Loucy (cell line): ENCODE data around the gene TMTC2.

Experiments used
- H2AFZ ChIP-seq: fragments of 200-600 bp; sonication (generic); 2 replicates; pipeline ENCODE4 v1.6.0; 2016; ENCODE audit warnings: antibody characterized with exemption, mild to moderate bottlenecking, low read length, moderate library complexity
- H3F3A ChIP-seq: fragments of 200-600 bp; 2 replicates; pipeline ENCODE4 v1.6.0; 2016; ENCODE audit warnings: antibody characterized with exemption, low read depth, mild to moderate bottlenecking
- H3K27me3 ChIP-seq: fragments of 200-600 bp; sonication (generic); 2 replicates; pipeline ENCODE4 v1.6.1; 2014; ENCODE audit warnings: low read length, mild to moderate bottlenecking; ENCODE audit not compliant: insufficient read depth, poor library complexity, severe bottlenecking
- H3K36me3 ChIP-seq: fragments of 200-600 bp; sonication (generic); 2 replicates; pipeline ENCODE4 v1.6.1; 2016; ENCODE audit warnings: low read length; ENCODE audit not compliant: insufficient read depth
- H3K4me1 ChIP-seq: fragments of 200-600 bp; sonication (generic); 2 replicates; pipeline ENCODE4 v1.5.1; 2014; ENCODE audit warnings: low read length, mild to moderate bottlenecking; ENCODE audit not compliant: insufficient read depth, poor library complexity, severe bottlenecking
- H3K4me2 ChIP-seq: fragments of 200-600 bp; sonication (generic); 2 replicates; pipeline ENCODE4 v1.6.0; 2014; ENCODE audit warnings: antibody characterized with exemption, low read length, low read depth, mild to moderate bottlenecking; ENCODE audit not compliant: poor library complexity, severe bottlenecking
- H3K4me3 ChIP-seq: fragments of 200-600 bp; sonication (generic); 2 replicates; pipeline ENCODE4 v1.5.1; 2014; ENCODE audit warnings: low read length, mild to moderate bottlenecking, mixed read lengths; ENCODE audit not compliant: poor library complexity, severe bottlenecking
- H3K79me2 ChIP-seq: fragments of 200-600 bp; sonication (generic); 2 replicates; pipeline ENCODE4 v1.6.1; 2014; ENCODE audit warnings: low read length; ENCODE audit not compliant: insufficient read depth
- H3K9ac ChIP-seq: fragments of 200-600 bp; sonication (generic); 2 replicates; pipeline ENCODE4 v1.6.0; 2014; ENCODE audit warnings: mild to moderate bottlenecking, low read depth, low read length, moderate library complexity; ENCODE audit not compliant: poor library complexity, severe bottlenecking
- H3K9me2 ChIP-seq: fragments of 200-600 bp; sonication (generic); replicated peaks from 2 replicates; pipeline ENCODE4 v1.6.1; 2016; ENCODE audit warnings: low read depth, low read length, mixed read lengths
- H3K9me3 ChIP-seq: fragments of 200-600 bp; sonication (generic); 2 replicates; pipeline ENCODE4 v1.6.1; 2014; ENCODE audit warnings: mild to moderate bottlenecking, antibody characterized with exemption, low read length, low read depth; ENCODE audit not compliant: insufficient read depth
- H4K20me1 ChIP-seq: fragments of 200-600 bp; sonication (generic); 2 replicates; pipeline ENCODE4 v1.6.0; 2014; ENCODE audit warnings: antibody characterized with exemption, low read length, mild to moderate bottlenecking; ENCODE audit not compliant: insufficient read depth, poor library complexity, severe bottlenecking
- EZH2phosphoT487 ChIP-seq: fragments of 200-600 bp; IDR thresholded peaks from 2 replicates; pipeline ENCODE4 v1.6.1; 2018; ENCODE audit warnings: antibody characterized with exemption, mild to moderate bottlenecking, moderate library complexity, borderline replicate concordance
- TF ChIP-seq, protein P1 (sequence below): fragments of 200-600 bp; sonication (generic); conservative IDR thresholded peaks from 2 replicates; pipeline ENCODE4 v1.5.1; 2014; ENCODE audit warnings: mild to moderate bottlenecking, antibody characterized with exemption, low read length

TMTC2 gene

DNA sequence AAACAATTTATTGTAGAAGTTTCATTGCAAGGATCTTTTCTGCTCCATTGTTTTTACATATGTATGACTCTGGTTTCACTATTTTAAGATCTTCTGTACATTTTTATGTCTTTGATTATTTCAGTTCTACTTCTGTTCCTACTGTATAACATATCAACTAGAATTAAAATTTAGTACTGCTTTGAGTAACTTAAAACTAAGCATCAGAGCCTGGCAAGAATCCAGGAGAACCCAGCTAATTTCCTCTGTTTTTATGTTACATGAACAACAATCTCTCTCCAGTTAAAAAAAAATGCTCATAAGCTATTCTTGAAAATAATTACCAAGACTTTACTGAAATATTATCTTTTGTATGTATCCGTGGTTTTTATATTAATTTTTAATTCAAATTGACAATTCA is 370.7 kb downstream of the TMTC2 start:
- no peak overlapping the region for H2AFZ ChIP-seq

DNA sequence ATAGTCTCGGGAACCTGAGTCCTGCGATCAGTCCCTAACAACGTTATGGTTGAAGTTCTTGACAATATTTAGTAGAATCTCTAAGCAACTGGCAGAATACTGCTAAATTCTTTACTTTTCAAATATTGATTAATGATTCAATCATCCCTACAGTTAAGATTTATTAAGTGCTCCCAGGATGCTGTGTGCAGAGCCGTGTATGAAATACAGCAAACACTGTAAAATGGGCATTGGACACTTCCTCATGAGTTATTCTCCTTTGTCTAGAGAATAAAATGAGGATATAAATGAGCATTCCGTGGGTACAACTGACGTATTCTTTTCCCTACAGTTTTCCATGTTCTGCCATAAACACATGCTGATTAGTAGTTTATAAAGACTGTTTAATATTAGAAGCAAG is 372.4 kb downstream of the TMTC2 start:
- H3K4me3 ChIP-seq: no peak overlapping the region
- H3K4me2 ChIP-seq: no peak overlapping the region
- H4K20me1 ChIP-seq: no peaks in the 10 kb centered on the region
- H3K36me3 ChIP-seq: no peaks in the 10 kb centered on the region
- H3K27me3 ChIP-seq: no peaks in the 10 kb centered on the region
- TF ChIP-seq EZH2phosphoT487: no peak
- TF ChIP-seq, protein P1, sequence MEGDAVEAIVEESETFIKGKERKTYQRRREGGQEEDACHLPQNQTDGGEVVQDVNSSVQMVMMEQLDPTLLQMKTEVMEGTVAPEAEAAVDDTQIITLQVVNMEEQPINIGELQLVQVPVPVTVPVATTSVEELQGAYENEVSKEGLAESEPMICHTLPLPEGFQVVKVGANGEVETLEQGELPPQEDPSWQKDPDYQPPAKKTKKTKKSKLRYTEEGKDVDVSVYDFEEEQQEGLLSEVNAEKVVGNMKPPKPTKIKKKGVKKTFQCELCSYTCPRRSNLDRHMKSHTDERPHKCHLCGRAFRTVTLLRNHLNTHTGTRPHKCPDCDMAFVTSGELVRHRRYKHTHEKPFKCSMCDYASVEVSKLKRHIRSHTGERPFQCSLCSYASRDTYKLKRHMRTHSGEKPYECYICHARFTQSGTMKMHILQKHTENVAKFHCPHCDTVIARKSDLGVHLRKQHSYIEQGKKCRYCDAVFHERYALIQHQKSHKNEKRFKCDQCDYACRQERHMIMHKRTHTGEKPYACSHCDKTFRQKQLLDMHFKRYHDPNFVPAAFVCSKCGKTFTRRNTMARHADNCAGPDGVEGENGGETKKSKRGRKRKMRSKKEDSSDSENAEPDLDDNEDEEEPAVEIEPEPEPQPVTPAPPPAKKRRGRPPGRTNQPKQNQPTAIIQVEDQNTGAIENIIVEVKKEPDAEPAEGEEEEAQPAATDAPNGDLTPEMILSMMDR: no peak
- no peaks in the 10 kb centered on the region for H3K9me2 ChIP-seq
- no peaks in the 10 kb centered on the region for H3K79me2 ChIP-seq
- no peaks in the 10 kb centered on the region for H3K4me1 ChIP-seq
- H3K9me3 ChIP-seq: no peaks in the 10 kb centered on the region
- no peak overlapping the region for H3K9ac ChIP-seq
- no peak overlapping the region for H2AFZ ChIP-seq
- H3F3A ChIP-seq: no peaks in the 10 kb centered on the region

More for the DNA sequence above, 370.7 kb downstream of the TMTC2 start:
- H3K36me3 ChIP-seq: no peaks in the 10 kb centered on the region
- no peak overlapping the region for H3K4me2 ChIP-seq
- H3K9ac ChIP-seq: no peak overlapping the region
- no peaks in the 10 kb centered on the region for H3F3A ChIP-seq
- no peaks in the 10 kb centered on the region for H3K27me3 ChIP-seq
- TF ChIP-seq, protein P1: no peak
- TF ChIP-seq EZH2phosphoT487: no peak
- H3K9me3 ChIP-seq: no peaks in the 10 kb centered on the region
- no peak overlapping the region for H3K4me3 ChIP-seq
- no peaks in the 10 kb centered on the region for H3K79me2 ChIP-seq
- no peaks in the 10 kb centered on the region for H4K20me1 ChIP-seq
- H3K4me1 ChIP-seq: no peaks in the 10 kb centered on the region
- H3K9me2 ChIP-seq: no peaks in the 10 kb centered on the region

DNA sequence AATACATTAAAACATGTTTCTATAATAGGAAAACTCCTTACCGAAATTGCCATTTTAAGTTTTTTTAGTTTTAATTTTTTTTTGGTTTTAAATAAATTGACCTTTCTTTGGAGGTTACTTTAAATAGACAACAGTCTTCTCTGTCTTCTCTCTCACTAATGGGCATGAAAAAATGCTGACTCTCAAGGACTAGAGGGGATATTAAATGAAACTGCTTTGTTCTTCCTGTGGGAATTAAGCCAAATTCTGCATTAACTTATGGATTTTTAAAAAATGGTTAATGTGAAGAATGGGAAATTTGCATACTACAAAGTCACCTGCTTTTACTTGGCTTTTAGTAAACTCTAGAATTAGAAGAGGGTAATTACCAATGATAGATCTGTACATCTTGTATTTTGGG is 378.9 kb downstream of the TMTC2 start:
- no peaks in the 10 kb centered on the region for H3K9me2 ChIP-seq
- no peaks in the 10 kb centered on the region for H3K79me2 ChIP-seq
- no peak overlapping the region for H3K4me3 ChIP-seq
- no peak overlapping the region for H3K4me2 ChIP-seq
- H4K20me1 ChIP-seq: no peaks in the 10 kb centered on the region
- H3K9me3 ChIP-seq: no peaks in the 10 kb centered on the region
- H3K4me1 ChIP-seq: no peaks in the 10 kb centered on the region
- TF ChIP-seq EZH2phosphoT487: no peak
- TF ChIP-seq, protein P1: no peak
- H3K9ac ChIP-seq: no peak overlapping the region
- no peaks in the 10 kb centered on the region for H3K36me3 ChIP-seq
- H3F3A ChIP-seq: no peaks in the 10 kb centered on the region
- no peak overlapping the region for H2AFZ ChIP-seq
- H3K27me3 ChIP-seq: no peaks in the 10 kb centered on the region
